A673 (cell line): ENCODE data around the gene CDC25A.

Experiments
- CTCF ChIP-seq: fragments of 300-800, 200-600 bp; sonication (generic); conservative IDR thresholded peaks from 2 replicates; pipeline ENCODE4 v1.5.1; 2017; ENCODE audit warnings: low read depth, mild to moderate bottlenecking, antibody characterized with exemption, low read length, moderate library complexity, mixed read lengths
- EZH2 ChIP-seq: fragments of 200-600 bp; sonication (generic); IDR thresholded peaks from 2 replicates; pipeline ENCODE4 v1.6.1; 2017; ENCODE audit warnings: borderline replicate concordance, low read depth, mild to moderate bottlenecking, mixed read lengths, antibody characterized with exemption, low read length; ENCODE audit not compliant: poor library complexity, severe bottlenecking

- TF ChIP-seq CTCF (no peak), EZH2 (no peak)
These were observed 27.7 kb upstream of the CDC25A start for GRCh38 chr3:48215876-48216275.
